VCaP (cell line): ENCODE data around the gene UBQLN4.

Experiments
- H3K27ac ChIP-seq: fragments of 450-650 bp; 2 replicates; pipeline ENCODE4 v1.5.1; 2017
- TF ChIP-seq, protein P1 (sequence below): fragments of 450-650 bp; conservative IDR thresholded peaks from 2 replicates; pipeline ENCODE4 v1.5.1; 2017; ENCODE audit warnings: mild to moderate bottlenecking, moderate library complexity

Gene UBQLN4

GRCh38 chr1:156086256-156086662, 32.7 kb upstream of the UBQLN4 start:
- 0 out of 2 replicates have a peak overlapping the region, but pooled peaks have one; percentile 1 for H3K27ac ChIP-seq
- TF ChIP-seq, protein P1, sequence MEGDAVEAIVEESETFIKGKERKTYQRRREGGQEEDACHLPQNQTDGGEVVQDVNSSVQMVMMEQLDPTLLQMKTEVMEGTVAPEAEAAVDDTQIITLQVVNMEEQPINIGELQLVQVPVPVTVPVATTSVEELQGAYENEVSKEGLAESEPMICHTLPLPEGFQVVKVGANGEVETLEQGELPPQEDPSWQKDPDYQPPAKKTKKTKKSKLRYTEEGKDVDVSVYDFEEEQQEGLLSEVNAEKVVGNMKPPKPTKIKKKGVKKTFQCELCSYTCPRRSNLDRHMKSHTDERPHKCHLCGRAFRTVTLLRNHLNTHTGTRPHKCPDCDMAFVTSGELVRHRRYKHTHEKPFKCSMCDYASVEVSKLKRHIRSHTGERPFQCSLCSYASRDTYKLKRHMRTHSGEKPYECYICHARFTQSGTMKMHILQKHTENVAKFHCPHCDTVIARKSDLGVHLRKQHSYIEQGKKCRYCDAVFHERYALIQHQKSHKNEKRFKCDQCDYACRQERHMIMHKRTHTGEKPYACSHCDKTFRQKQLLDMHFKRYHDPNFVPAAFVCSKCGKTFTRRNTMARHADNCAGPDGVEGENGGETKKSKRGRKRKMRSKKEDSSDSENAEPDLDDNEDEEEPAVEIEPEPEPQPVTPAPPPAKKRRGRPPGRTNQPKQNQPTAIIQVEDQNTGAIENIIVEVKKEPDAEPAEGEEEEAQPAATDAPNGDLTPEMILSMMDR, result no peak

DNA sequence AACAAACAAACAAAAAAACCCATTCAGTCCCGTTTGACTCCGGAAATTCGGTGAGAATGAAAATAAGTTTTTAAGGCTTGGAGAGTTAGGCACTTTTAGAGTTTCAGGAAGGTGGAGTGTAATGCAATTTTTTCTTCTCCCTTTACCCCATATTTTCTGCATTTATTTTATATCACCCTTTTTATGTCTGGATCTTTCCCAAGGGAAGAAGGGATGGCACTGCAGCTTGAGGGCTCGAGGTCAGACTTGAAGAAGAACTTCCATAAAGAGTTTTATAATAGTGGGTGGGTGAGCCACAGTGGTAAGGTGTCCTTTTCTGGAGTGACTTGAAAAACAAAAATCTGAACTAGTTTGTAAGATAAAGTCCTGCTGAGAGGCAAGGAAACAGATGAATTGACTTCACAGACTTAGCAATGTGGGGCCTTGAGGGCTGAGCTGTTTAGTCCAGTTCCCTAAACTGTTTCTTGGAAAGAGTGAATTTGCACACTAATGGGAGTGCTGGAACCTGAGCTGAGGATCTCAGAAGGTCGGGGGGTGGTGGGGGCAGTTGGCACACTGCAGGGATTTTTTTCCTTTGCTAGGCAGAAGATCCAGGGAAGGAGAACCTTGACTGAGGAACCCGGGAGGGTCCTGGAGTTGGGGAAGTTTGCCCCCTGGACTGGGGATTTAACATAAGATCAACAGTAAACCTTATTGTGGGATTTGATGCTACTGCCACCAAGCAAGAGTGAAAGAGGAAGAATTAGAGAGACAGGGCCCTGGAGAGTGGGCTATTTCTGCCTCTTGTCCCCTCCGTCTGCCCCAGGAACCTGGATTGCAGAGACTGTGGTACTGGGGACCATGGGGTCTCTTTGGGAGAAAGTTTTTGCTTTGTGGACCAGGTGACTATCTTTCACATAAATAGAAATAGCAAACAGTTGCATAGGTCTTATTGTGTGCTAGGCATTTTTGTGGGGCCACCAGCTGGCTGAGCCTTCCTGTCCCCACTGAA, 30.5 kb upstream of the UBQLN4 start:
- H3K27ac ChIP-seq, result no peak overlapping the region
- TF ChIP-seq, protein P1, result no peak

- TF ChIP-seq, protein P1, result no peak
- H3K27ac ChIP-seq, result peak within 1 kb of the TSS; percentile 66; the same call in 1 of the 2 replicates
Observed at GRCh38 chr1:156082309-156083091, 28.9 kb upstream of the UBQLN4 start, which contains the start of gene MEX3A. MEX3A (minus strand) TSS chr1:156082465; CDS start chr1:156081998, 467 bp downstream.

DNA sequence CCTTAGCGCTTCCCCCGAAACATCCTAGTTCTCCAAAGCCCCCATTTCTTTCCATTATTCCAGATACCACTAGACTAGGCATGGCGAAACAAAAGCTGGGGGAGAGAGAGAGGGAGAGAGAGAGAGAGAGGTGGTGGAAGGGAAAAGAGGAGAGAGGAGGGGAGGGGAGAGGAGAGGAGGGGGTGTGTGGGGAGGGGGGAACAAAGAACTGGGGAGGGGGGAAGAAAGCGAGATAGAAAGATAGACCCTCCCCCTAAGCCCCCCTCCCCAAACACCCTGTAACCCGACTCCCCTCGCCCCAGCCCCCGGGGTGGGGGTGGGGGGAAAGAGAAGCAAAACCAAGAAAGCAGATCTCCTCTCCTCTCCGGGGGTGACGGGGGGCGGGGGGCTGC, 28.3 kb upstream of the UBQLN4 start:
- TF ChIP-seq, protein P1, result no peak
- peak overlapping the region; percentile 66; the same call in 1 of the 2 replicates for H3K27ac ChIP-seq

GRCh38 chr1:156081180-156081916, 27.8 kb upstream of the UBQLN4 start:
- TF ChIP-seq, protein P1, result no peak
- H3K27ac ChIP-seq, result peak overlapping the region; percentile 66; the same call in 1 of the 2 replicates

- TF ChIP-seq, protein P1, result no peak
- peak overlapping the region; percentile 66; the same call in 1 of the 2 replicates for H3K27ac ChIP-seq
Observed at GRCh38 chr1:156080863-156081179, 27.2 kb upstream of the UBQLN4 start.
